Glomerular visceral epithelial cell (primary cell): ENCODE results near the gene CALHM5.

Experiments used
- DNase-seq: peaks from one replicate; pipeline ENCODE4 v3.0.0-alpha.2; 2016; ENCODE audit errors: extremely low spot score

CALHM5 gene

GRCh38 chr6:116550796-116551195, 39.4 kb downstream of the CALHM5 start:
- DNase-seq, result no peak

GRCh38 chr6:116553451-116553850, 42.0 kb downstream of the CALHM5 start, which contains the start of gene CALHM4:
CALHM4 (plus strand) TSS chr6:116553751; CDS start chr6:116553794, 43 bp downstream.
- no peak for DNase-seq

- DNase-seq, result peak; percentile 33
Measured at GRCh38 chr6:116556065-116556464, 44.6 kb downstream of the CALHM5 start.

- DNase-seq, result no peak
Measured at GRCh38 chr6:116556814-116557415, 45.5 kb downstream of the CALHM5 start.

GRCh38 chr6:116557893-116558292, 46.5 kb downstream of the CALHM5 start:
- DNase-seq, result peak; percentile 92

- DNase-seq, result no peak
Measured at GRCh38 chr6:116560130-116560529, 48.7 kb downstream of the CALHM5 start.

- peak; percentile 74 for DNase-seq
Measured at GRCh38 chr6:116561377-116562018, 50.1 kb downstream of the CALHM5 start.

- no peak for DNase-seq
Measured at GRCh38 chr6:116562019-116562403, 50.6 kb downstream of the CALHM5 start.

- DNase-seq, result no peak
Measured at GRCh38 chr6:116562614-116563013, 51.2 kb downstream of the CALHM5 start.

GRCh38 chr6:116563830-116564229, 52.4 kb downstream of the CALHM5 start:
- no peak for DNase-seq

GRCh38 chr6:116564311-116564710, 52.9 kb downstream of the CALHM5 start:
- DNase-seq, result no peak

GRCh38 chr6:116564921-116565872, 53.8 kb downstream of the CALHM5 start:
- no peak for DNase-seq

GRCh38 chr6:116568111-116568510, 56.7 kb downstream of the CALHM5 start:
- DNase-seq, result no peak

GRCh38 chr6:116568821-116569755, 57.6 kb downstream of the CALHM5 start:
- no peak for DNase-seq

- DNase-seq, result peak; percentile 99
Measured at GRCh38 chr6:116570856-116571682, 59.6 kb downstream of the CALHM5 start, which contains the start of gene RWDD1. RWDD1 (plus strand) TSS chr6:116571504; CDS start chr6:116571583, 79 bp downstream.

- DNase-seq, result no peak
Measured at GRCh38 chr6:116571683-116572000, 60.2 kb downstream of the CALHM5 start.

GRCh38 chr6:116572162-116572561, 60.7 kb downstream of the CALHM5 start:
- peak; percentile 34 for DNase-seq
